Tibial nerve (tissue), 4 donors: ENCODE data around the gene CCNE1. TPM values are rescaled to one million over a fixed set of nuclear protein-coding genes. Genes with fewer than 3 reads are reported as not detected.

Source experiments
- DNase-seq, 2 donors: peaks; one replicate each; pipeline ENCODE4 v3.0.0-alpha.2; 2019; ENCODE audit warnings: low spot score in 2 of 2
- H3K27ac ChIP-seq, 4 donors: fragments of 200-600 bp; sonication (generic) in 3 of 4; one replicate each; pipeline ENCODE4 v1.5.1; 2017 to 2019; ENCODE audit warnings: mild to moderate bottlenecking in 1 of 4
- H3K27me3 ChIP-seq, 2 donors: fragments of 200-600 bp; sonication (generic) in 1 of 2; one replicate each; pipeline versions ENCODE4 v1.5.1 to v1.6.0; 2017 to 2019
- H3K36me3 ChIP-seq, 3 donors: fragments of 200-600 bp; sonication (generic); one replicate each; pipeline ENCODE4 v1.5.1; 2018 to 2019
- H3K4me1 ChIP-seq, 4 donors: fragments of 200-600 bp; sonication (generic) in 3 of 4; one replicate each; pipeline ENCODE4 v1.5.1; 2017 to 2019
- H3K4me3 ChIP-seq, 4 donors: fragments of 200-600 bp; sonication (generic) in 3 of 4; one replicate each; pipeline ENCODE4 v1.5.1; 2017 to 2019; ENCODE audit warnings: mild to moderate bottlenecking in 1 of 4, moderate library complexity in 1 of 4
- H3K9me3 ChIP-seq, 4 donors: fragments of 200-600 bp; sonication (generic) in 3 of 4; one replicate each; pipeline ENCODE4 v1.5.1; 2017 to 2019
- EP300 ChIP-seq, 2 donors: sonication (generic); formaldehyde crosslinking; IDR thresholded peaks; one replicate each; pipeline ENCODE4 v1.6.1; 2017; ENCODE audit warnings: antibody characterized with exemption in 2 of 2, mild to moderate bottlenecking in 1 of 2
- POLR2A ChIP-seq, 2 donors: fragments of 450-650 bp; IDR thresholded peaks; one replicate each; pipeline ENCODE4 v1.6.1; 2017; ENCODE audit warnings: antibody characterized with exemption in 2 of 2, mild to moderate bottlenecking in 2 of 2, moderate library complexity in 2 of 2
- WGBS, 2 donors: methylation state at CpG; one replicate each; pipeline ENCODE4 v1.1.5; 2018; 5-methylcytosine and 5-hydroxymethylcytosine counted together
- total RNA-seq, 4 donors: library from RNA; depleted of rRNA; stranded (reverse); fragments of >200 nt; gene quantifications; one replicate each; pipeline ENCODE4 v1.1.0, GENCODE V29; 2016
- TF ChIP-seq, protein P1 (sequence below), 5 experiments: fragments of 200-600 bp in 3 of 5; fragments of 450-650 bp in 2 of 5; sonication (generic) in 3 of 5; IDR thresholded peaks; one replicate each; pipeline ENCODE4 v1.5.1; 2016 to 2019; ENCODE audit warnings: antibody characterized with exemption in 5 of 5, mild to moderate bottlenecking in 3 of 5, moderate library complexity in 2 of 5

The CCNE1 gene
- total RNA-seq, 4 donors from 2014 or later: 0.60 to 4.9 (median 3.8) TPM

DNA sequence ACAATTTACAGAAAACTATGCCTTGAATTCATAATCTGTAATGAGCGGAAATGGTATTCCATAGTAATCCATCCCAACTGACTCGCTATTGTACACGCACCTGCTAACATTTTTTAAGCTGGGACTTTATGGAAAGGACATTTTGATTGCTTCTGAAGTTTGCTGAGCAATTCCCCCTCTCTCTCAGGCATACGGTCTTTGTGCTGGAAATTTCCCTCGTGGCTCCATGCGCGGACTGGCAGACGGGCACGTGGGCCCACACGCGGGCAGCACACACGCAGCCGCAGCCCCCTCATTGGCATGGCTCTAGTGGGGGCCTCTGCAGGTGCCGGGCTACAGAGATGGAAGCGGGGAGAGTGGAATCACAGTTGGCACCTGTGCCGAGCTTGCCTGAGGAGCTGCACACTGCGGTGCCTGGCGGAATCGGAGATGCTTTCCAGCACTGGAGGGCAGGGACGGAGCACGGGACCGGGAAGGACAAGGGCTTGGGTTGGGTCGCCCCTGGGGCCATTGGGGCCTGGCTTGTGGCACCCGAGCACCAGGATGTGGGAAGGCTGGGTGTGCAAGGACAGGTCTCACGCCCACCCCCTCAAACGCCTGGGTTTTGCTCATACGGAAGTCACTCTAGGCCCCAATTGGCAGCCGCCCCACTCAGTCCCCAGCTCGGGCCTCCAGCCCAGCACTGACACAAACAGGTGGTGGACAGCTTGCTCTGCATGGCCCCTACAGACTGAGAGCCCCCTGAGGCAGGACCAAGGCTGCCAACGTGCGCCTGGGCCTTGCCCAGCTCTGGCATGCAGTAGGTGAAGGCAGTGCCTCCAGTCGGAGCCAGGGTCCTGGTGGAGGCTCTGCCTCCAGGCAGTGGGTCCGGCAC, 30.2 kb upstream of the CCNE1 start:
- WGBS, 2 donors: 86 to 90% methylated on average over 20 to 26 of the region's 33 CpGs

DNA sequence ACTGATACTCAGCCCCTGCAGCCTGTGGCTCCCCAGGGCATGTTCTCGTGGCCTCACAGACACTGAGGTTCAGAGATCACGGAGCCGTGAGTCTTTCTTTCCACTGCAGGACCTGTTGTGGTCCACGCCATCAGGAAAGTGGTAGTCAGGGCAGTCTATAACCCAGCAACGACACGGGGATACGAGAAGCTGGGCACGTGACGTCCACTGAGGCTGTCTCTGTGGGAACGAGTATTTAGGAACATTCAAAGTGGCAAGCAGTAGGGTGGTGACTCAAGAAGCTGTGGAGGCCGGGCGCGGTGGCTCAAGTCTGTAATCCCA, 29.6 kb upstream of the CCNE1 start:
- Histone ChIP-seq H3K27me3 (peaks cover 0 to 7% of the 10 kb centered on the region in 2 donors), H3K4me3 (no peak overlapping the region), H3K36me3 (no peaks in the 10 kb centered on the region), H3K4me1 (no peaks in the 10 kb centered on the region), H3K27ac (no peak overlapping the region), H3K9me3 (no peaks in the 10 kb centered on the region)
- DNase-seq: no peak
- no peak for TF ChIP-seq POLR2A (IDR thresholded peaks at IDR 0.05)
- no peak for TF ChIP-seq EP300 (IDR thresholded peaks at IDR 0.05)
- TF ChIP-seq, protein P1, sequence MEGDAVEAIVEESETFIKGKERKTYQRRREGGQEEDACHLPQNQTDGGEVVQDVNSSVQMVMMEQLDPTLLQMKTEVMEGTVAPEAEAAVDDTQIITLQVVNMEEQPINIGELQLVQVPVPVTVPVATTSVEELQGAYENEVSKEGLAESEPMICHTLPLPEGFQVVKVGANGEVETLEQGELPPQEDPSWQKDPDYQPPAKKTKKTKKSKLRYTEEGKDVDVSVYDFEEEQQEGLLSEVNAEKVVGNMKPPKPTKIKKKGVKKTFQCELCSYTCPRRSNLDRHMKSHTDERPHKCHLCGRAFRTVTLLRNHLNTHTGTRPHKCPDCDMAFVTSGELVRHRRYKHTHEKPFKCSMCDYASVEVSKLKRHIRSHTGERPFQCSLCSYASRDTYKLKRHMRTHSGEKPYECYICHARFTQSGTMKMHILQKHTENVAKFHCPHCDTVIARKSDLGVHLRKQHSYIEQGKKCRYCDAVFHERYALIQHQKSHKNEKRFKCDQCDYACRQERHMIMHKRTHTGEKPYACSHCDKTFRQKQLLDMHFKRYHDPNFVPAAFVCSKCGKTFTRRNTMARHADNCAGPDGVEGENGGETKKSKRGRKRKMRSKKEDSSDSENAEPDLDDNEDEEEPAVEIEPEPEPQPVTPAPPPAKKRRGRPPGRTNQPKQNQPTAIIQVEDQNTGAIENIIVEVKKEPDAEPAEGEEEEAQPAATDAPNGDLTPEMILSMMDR (IDR thresholded peaks at IDR 0.05): no peak
- whole genome bisulfite sequencing, 2 donors: 84 to 87% methylated on average over 12 to 13 of the region's 13 CpGs

More for the DNA sequence above, 30.2 kb upstream of the CCNE1 start:
- Histone ChIP-seq H3K27ac (no peak overlapping the region), H3K4me3 (no peak overlapping the region), H3K4me1 (no peaks in the 10 kb centered on the region), H3K36me3 (no peaks in the 10 kb centered on the region), H3K9me3 (no peaks in the 10 kb centered on the region), H3K27me3 (peaks cover 0 to 7% of the 10 kb centered on the region in 2 donors)
- TF ChIP-seq, protein P1 (IDR thresholded peaks at IDR 0.05): no peak
- TF ChIP-seq EP300 (IDR thresholded peaks at IDR 0.05) (no peak), POLR2A (IDR thresholded peaks at IDR 0.05) (no peak)
- no peak for DNase-seq

DNA sequence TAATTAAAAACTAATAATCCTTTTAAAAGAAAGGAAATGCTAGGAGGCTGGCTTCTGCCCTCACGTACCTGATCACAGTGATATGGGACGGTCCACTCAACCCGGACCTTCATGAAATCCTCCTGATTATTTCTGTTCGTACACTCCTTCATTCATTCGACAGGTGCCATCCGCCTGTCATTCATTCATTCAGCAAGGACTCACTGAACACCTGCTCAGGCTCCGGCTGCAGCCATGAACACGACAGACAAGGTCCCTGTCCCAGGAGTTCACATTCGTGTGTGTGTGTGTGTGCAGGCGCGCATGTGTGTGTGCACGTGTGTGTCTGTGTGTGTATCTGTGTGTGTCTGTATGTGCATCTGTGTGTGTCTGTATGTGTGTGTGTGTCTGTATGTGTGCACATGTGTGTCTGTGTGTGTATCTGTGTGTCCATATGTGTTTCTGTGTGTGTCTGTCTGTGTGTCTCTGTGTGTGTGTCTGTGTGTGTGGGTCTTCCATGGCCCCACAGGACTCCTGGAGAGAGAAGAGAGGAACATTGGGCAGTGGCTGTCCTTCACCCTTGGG, 28.1 kb upstream of the CCNE1 start:
- no peaks in the 10 kb centered on the region for H3K36me3 ChIP-seq
- H3K9me3 ChIP-seq: no peaks in the 10 kb centered on the region
- H3K4me3 ChIP-seq: no peak overlapping the region
- no peak overlapping the region for H3K27ac ChIP-seq
- TF ChIP-seq, protein P1 (IDR thresholded peaks at IDR 0.05): no peak
- no peaks in the 10 kb centered on the region for H3K4me1 ChIP-seq
- DNase-seq: no peak
- WGBS, 2 donors: 85 to 93% methylated on average over 12 of the region's 12 CpGs
- H3K27me3 ChIP-seq: peaks cover 0 to 5% of the 10 kb centered on the region in 2 donors

DNA sequence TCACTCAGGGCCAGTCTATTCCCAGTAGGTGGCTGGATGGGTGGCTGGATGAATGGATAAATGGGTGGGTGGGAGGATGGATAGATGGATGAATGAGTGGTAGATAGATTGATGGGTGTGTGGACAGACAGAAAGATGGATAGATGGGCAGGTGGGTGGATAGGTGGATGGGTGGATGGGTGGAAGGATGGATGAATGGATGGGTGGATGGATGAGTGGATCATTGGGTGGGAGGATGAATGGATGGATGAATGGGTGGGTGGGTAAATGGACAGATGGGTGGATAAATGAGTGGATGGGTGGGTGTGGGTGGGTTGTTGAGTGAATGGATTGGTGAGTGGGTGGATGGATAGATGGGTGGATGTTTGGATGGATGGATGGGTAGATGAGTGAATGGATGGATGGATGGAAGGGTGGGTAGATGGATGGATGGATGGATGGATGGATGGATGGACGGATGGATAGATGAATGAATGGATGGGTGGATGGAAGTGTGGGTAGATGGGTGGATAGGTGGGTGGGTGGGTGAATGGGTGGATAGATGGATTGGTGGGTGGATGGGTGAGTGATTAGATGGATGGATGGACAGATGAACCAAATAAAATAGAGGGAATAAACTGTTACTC, 27.1 kb upstream of the CCNE1 start:
- Histone ChIP-seq H3K27ac (no peak overlapping the region), H3K36me3 (no peaks in the 10 kb centered on the region), H3K4me1 (no peaks in the 10 kb centered on the region), H3K9me3 (no peaks in the 10 kb centered on the region), H3K27me3 (peaks cover 0 to 5% of the 10 kb centered on the region in 2 donors), H3K4me3 (no peak overlapping the region)
- DNase-seq: no peak
- 68 to 84% methylated on average over 1 of the region's 1 CpG for WGBS, 2 donors
- TF ChIP-seq POLR2A (IDR thresholded peaks at IDR 0.05) (no peak), EP300 (IDR thresholded peaks at IDR 0.05) (no peak)
- TF ChIP-seq, protein P1 (IDR thresholded peaks at IDR 0.05): no peak

DNA sequence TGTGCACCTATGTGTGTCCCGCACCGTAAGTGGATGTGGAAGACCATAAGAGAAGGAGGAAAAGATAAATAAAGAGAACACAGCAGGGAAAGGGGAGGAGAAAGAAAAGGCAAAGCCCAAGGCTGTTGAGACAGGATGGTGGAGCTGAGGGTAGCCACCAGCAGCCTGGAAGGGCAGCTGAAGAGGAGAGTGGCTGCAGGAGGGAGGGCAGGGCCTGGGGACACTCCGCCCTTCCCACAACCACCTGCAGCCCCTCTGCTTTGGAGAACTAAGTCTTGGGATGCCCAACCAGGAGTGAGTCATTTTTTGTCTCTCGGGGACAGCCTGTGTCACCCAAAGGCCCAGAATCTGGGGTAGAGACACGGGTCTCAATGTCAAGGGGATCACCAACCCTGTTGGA, 26.4 kb upstream of the CCNE1 start:
- Histone ChIP-seq H3K9me3 (no peaks in the 10 kb centered on the region), H3K36me3 (no peaks in the 10 kb centered on the region), H3K4me1 (no peaks in the 10 kb centered on the region), H3K27me3 (no peaks in the 10 kb centered on the region), H3K27ac (no peak overlapping the region), H3K4me3 (no peak overlapping the region)
- DNase-seq: no peak
- no peak for TF ChIP-seq EP300 (IDR thresholded peaks at IDR 0.05)
- TF ChIP-seq, protein P1 (IDR thresholded peaks at IDR 0.05): no peak
- no peak for TF ChIP-seq POLR2A (IDR thresholded peaks at IDR 0.05)
- WGBS, 2 donors: 82 to 88% methylated on average over 5 of the region's 5 CpGs
